HepG2 (cell line): ENCODE data around the gene CPED1. TPM values are rescaled to one million over a fixed set of nuclear protein-coding genes. Genes with fewer than 3 reads are reported as not detected.

Experiments
- ATAC-seq: fragments of 200-7000 bp; cut with Tn5 transposase; 3 replicates; pipeline ENCODE4 v1.9.1; 2020; ENCODE audit warnings: mild to moderate bottlenecking, moderate library complexity
- BruUV-seq: library from RNA; stranded (reverse); fragments of 400-500 nt; replicated peaks from 2 replicates; lab custom pipeline; 2021; lab: Mats Ljungman, UMichigan
- CTCF ChIA-PET: fragments of 300-600 bp; formaldehyde crosslinking; extraction: SDS; loops from one replicate; lab custom pipeline; 2021; ENCODE audit warnings: low total read pairs, inconsistent platforms, low intra/inter-chr PET ratio; lab: Yijun Ruan, JAX
- POLR2A ChIA-PET: fragments of 350-600 bp; sonication (Branson Sonifier 250); formaldehyde crosslinking; loops from one replicate; lab custom pipeline; 2020; ENCODE audit warnings: antibody characterized with exemption, inconsistent platforms; lab: Yijun Ruan, JAX
- DNase-seq: peaks from one replicate; pipeline ENCODE4 v3.0.0-alpha.2; 2015; ENCODE audit warnings: low spot score
- FAIRE-seq: peaks from 3 replicates; lab custom pipeline; 2011; peaks lifted over from hg19 to GRCh38; lab: Jason Lieb, UNC
- H2AFZ ChIP-seq: one replicate; pipeline ENCODE4 v1.6.1; 2011; ENCODE audit warnings: low read length, inconsistent platforms
- H3K27ac ChIP-seq: fragments of 300-600 bp; 3 replicates; pipeline ENCODE4 v1.8.0; 2011; ENCODE audit warnings: mixed run types, mild to moderate bottlenecking, mixed read lengths, low read length, inconsistent platforms; ENCODE audit not compliant: insufficient read depth; ENCODE audit errors: extremely low read length
- H3K27me3 ChIP-seq, 2 experiments: fragments of 200-600 bp in 1 of 2; 2 replicates in 1 of 2; 3 replicates in 1 of 2; pipeline versions ENCODE4 v1.6.0 to v1.8.0; 2011; ENCODE audit warnings: low read length in 2 of 2, mild to moderate bottlenecking in 2 of 2, moderate library complexity in 2 of 2, inconsistent platforms in 1 of 2; ENCODE audit not compliant: insufficient read depth in 2 of 2, control insufficient read depth in 1 of 2
- H3K36me3 ChIP-seq, 2 experiments: fragments of 200-600 bp in 1 of 2; replicated peaks in 1 of 2; 2 replicates in 1 of 2; 3 replicates in 1 of 2; pipeline versions ENCODE4 v1.5.1 to v1.8.0; 2011; ENCODE audit warnings: low read length in 2 of 2, inconsistent platforms in 1 of 2; ENCODE audit not compliant: insufficient read depth in 2 of 2, control insufficient read depth in 1 of 2
- H3K4me1 ChIP-seq: 2 replicates; pipeline ENCODE4 v1.5.1; 2012; ENCODE audit warnings: low read length, inconsistent platforms; ENCODE audit not compliant: insufficient read depth
- H3K4me2 ChIP-seq: 2 replicates; pipeline ENCODE4 v1.6.0; 2011; ENCODE audit warnings: low read depth, low read length, inconsistent platforms
- H3K4me3 ChIP-seq, 3 experiments: fragments of 200-600 bp in 1 of 3; sonication (generic), shearing (Covaris generic) in 1 of 3; replicated peaks in 1 of 3; 2 replicates each; pipeline ENCODE4 v1.5.1; 2011 to 2016; ENCODE audit warnings: low read length in 3 of 3, inconsistent platforms in 2 of 3, low read depth in 2 of 3, mild to moderate bottlenecking in 2 of 3, control low read depth in 1 of 3, mixed read lengths in 1 of 3; ENCODE audit not compliant: insufficient read depth in 1 of 3
- H3K79me2 ChIP-seq: one replicate; pipeline ENCODE4 v1.6.1; 2011; ENCODE audit warnings: low read length, inconsistent platforms; ENCODE audit not compliant: insufficient read depth
- H3K9ac ChIP-seq: 2 replicates; pipeline ENCODE4 v1.6.0; 2011; ENCODE audit warnings: mild to moderate bottlenecking, low read depth, low read length, inconsistent platforms; ENCODE audit not compliant: insufficient read depth
- H3K9me3 ChIP-seq: 2 replicates; pipeline ENCODE4 v1.5.1; 2012; ENCODE audit warnings: mild to moderate bottlenecking, low read length
- H4K20me1 ChIP-seq: 2 replicates; pipeline ENCODE4 v1.6.0; 2011; ENCODE audit warnings: inconsistent platforms, mild to moderate bottlenecking, low read length, moderate library complexity; ENCODE audit not compliant: insufficient read depth
- ARNT ChIP-seq: fragments of 450-650 bp; IDR thresholded peaks from 2 replicates; pipeline ENCODE4 v1.6.1; 2017
- CENPT ChIP-seq: sonication (generic); formaldehyde crosslinking; IDR thresholded peaks from 2 replicates; pipeline ENCODE4 v1.8.0; 2022; ENCODE audit warnings: low read depth, mild to moderate bottlenecking, moderate library complexity, missing genetic modification reagents
- FOXK1 ChIP-seq: sonication (generic); formaldehyde crosslinking; IDR thresholded peaks from 2 replicates; pipeline ENCODE4 v1.4.0; 2020; ENCODE audit warnings: low read depth, missing genetic modification reagents, borderline replicate concordance
- GABPA ChIP-seq, 2 experiments: IDR thresholded peaks; 2 replicates each; pipeline ENCODE4 v1.6.1; 2011 to 2016; ENCODE audit warnings: low read depth in 2 of 2, low read length in 1 of 2, missing biosample characterization in 1 of 2, missing genetic modification characterization in 1 of 2
- IKZF1 ChIP-seq: fragments of 450-650 bp; IDR thresholded peaks from 2 replicates; pipeline ENCODE4 v1.7.1; 2016
- JUNB ChIP-seq: sonication (generic); formaldehyde crosslinking; IDR thresholded peaks from 2 replicates; pipeline ENCODE4 v1.8.0; 2022; ENCODE audit warnings: missing genetic modification reagents, mild to moderate bottlenecking, borderline replicate concordance
- MTERF4 ChIP-seq: sonication (generic); formaldehyde crosslinking; IDR thresholded peaks from 2 replicates; pipeline ENCODE4 v1.8.0; 2023; ENCODE audit warnings: mild to moderate bottlenecking, missing genetic modification reagents
- PHF21A ChIP-seq: sonication (generic); formaldehyde crosslinking; IDR thresholded peaks from 2 replicates; pipeline ENCODE4 v1.5.0; 2020; ENCODE audit warnings: mild to moderate bottlenecking, missing genetic modification reagents
- SKI ChIP-seq: fragments of 450-650 bp; IDR thresholded peaks from one replicate; pipeline ENCODE4 v1.6.1; 2018; ENCODE audit warnings: mild to moderate bottlenecking; ENCODE audit not compliant: partially characterized antibody
- SMYD3 ChIP-seq: sonication (generic); formaldehyde crosslinking; IDR thresholded peaks from 2 replicates; pipeline ENCODE4 v1.8.1; 2023; ENCODE audit warnings: mild to moderate bottlenecking, missing genetic modification reagents
- SNAI1 ChIP-seq: sonication (generic); formaldehyde crosslinking; IDR thresholded peaks from 2 replicates; pipeline ENCODE4 v1.5.0; 2020; ENCODE audit warnings: mild to moderate bottlenecking, missing genetic modification reagents, borderline replicate concordance
- SUZ12 ChIP-seq: fragments of 150-350 bp; IDR thresholded peaks from 2 replicates; pipeline ENCODE4 v1.6.1; 2014; ENCODE audit warnings: low read depth, low read length
- TGIF2 ChIP-seq: IDR thresholded peaks from 2 replicates; pipeline ENCODE4 v1.6.1; 2016; ENCODE audit warnings: control low read depth, missing compliant biosample characterization
- THAP8 ChIP-seq: sonication (generic); formaldehyde crosslinking; IDR thresholded peaks from 2 replicates; pipeline ENCODE4 v1.5.1; 2020; ENCODE audit warnings: missing genetic modification reagents, mild to moderate bottlenecking, borderline replicate concordance
- ZBTB20 ChIP-seq: sonication (generic); formaldehyde crosslinking; IDR thresholded peaks from 2 replicates; pipeline ENCODE4 v1.8.1; 2023; ENCODE audit warnings: missing genetic modification reagents, low read depth, mild to moderate bottlenecking, borderline replicate concordance
- ZBTB3 ChIP-seq: sonication (generic); formaldehyde crosslinking; IDR thresholded peaks from 2 replicates; pipeline ENCODE4 v1.4.0; 2020; ENCODE audit warnings: low read depth, mild to moderate bottlenecking, moderate library complexity, missing genetic modification reagents, borderline replicate concordance
- ZNF143 ChIP-seq: sonication (generic); formaldehyde crosslinking; IDR thresholded peaks from 2 replicates; pipeline ENCODE4 v1.4.0; 2020; ENCODE audit warnings: missing genetic modification reagents
- ZSCAN31 ChIP-seq: sonication (generic); formaldehyde crosslinking; IDR thresholded peaks from 2 replicates; pipeline ENCODE4 v1.5.0; 2020; ENCODE audit warnings: low read depth, mild to moderate bottlenecking, missing genetic modification reagents
- WGBS: methylation state at CpG from one replicate; pipeline ENCODE4 v1.1.6; 2017; ENCODE audit warnings: low lambda C conversion rate; 5-methylcytosine and 5-hydroxymethylcytosine counted together
- in situ Hi-C: cut with HindIII; loops from 2 replicates; pipeline ENCODE4 v1.10.0; 2017; ENCODE audit warnings: low pct_unique_long_range_greater_than_20kb; ENCODE audit not compliant: extremely low pct_ligation_motif_present
- intact Hi-C: fragments of 100-400 bp; cut with micrococcal nuclease; formaldehyde crosslinking; loops from one replicate; pipeline ENCODE4 v1.10.0; 2022; ENCODE audit not compliant: unreplicated experiment
- polyA plus RNA-seq, 8 experiments: library from polyadenylated mRNA; depleted of rRNA in 3 of 8; stranded (reverse) in 7 of 8; unstranded in 1 of 8; fragments of >200 nt; fragmentation: Illumina TruSeq in 4 of 8; extraction: Trizol in 4 of 8; gene quantifications; 2 replicates each; pipeline versions ENCODE4 v1.2.1 to v1.2.3, GENCODE V29; 2011 to 2016; ENCODE audit warnings: low read depth in 4 of 8, missing spikeins in 1 of 8, mixed read lengths in 1 of 8; ENCODE audit not compliant: insufficient read depth in 1 of 8
- total RNA-seq, 5 experiments: library from RNA; depleted of rRNA; stranded (reverse); fragments of >200 nt; fragmentation: Illumina TruSeq; extraction: Trizol; gene quantifications; 2 replicates each; pipeline ENCODE4 v1.2.3, GENCODE V29; 2016; ENCODE audit warnings: low read depth in 1 of 5

The CPED1 gene
- total and polyA plus RNA-seq, 2 of the 13 experiments (the other 11 are each of a cell fraction or from before 2014, with no cell fraction given): 11.5 to 27.0 TPM

GRCh38 chr7:121266307-121266894, 277.9 kb downstream of the CPED1 start:
- FAIRE-seq: no peak
- no peaks in the 10 kb centered on the region for H3K27me3 ChIP-seq
- no peak for ATAC-seq
- H3K36me3 ChIP-seq: no peaks in the 10 kb centered on the region
- CTCF ChIA-PET: no interaction called here
- no peaks in the 10 kb centered on the region for H3K79me2 ChIP-seq
- no peak overlapping the region for H3K4me2 ChIP-seq
- H3K27ac ChIP-seq: no peak overlapping the region
- WGBS: 42% methylated on average over 3 of the region's 3 CpGs
- no peak for DNase-seq
- no peak overlapping the region for H2AFZ ChIP-seq
- in situ Hi-C loops: no loop called here
- no peaks in the 10 kb centered on the region for H3K4me1 ChIP-seq
- H4K20me1 ChIP-seq: no peaks in the 10 kb centered on the region
- no peak for TF ChIP-seq ZBTB20
- TF ChIP-seq CENPT (CRISPR knock-in tag): no peak
- no peak for TF ChIP-seq SMYD3 (CRISPR knock-in tag)
- TF ChIP-seq JUNB (CRISPR knock-in tag): no peak
- TF ChIP-seq MTERF4 (CRISPR knock-in tag): no peak
- TF ChIP-seq, all 625 proteins: peak for 0
- no peaks in the 10 kb centered on the region for H3K9me3 ChIP-seq
- no peak overlapping the region for H3K4me3 ChIP-seq
- intact Hi-C loops: no loop called here
- POLR2A ChIA-PET: no interaction called here
- BruUV-seq: no TSS peak
- no peak overlapping the region for H3K9ac ChIP-seq

GRCh38 chr7:121267612-121268011, 279.1 kb downstream of the CPED1 start:
- BruUV-seq: no TSS peak
- 35% methylated on average over 1 of the region's 1 CpG for WGBS
- no peak for TF ChIP-seq PHF21A (CRISPR knock-in tag)
- no peak for TF ChIP-seq THAP8 (CRISPR knock-in tag)
- TF ChIP-seq TGIF2 (CRISPR knock-in tag): no peak
- no peak for TF ChIP-seq ZNF143 (CRISPR knock-in tag)
- no peak for TF ChIP-seq IKZF1
- no peak for TF ChIP-seq FOXK1 (CRISPR knock-in tag)
- TF ChIP-seq ARNT: no peak
- no peak for TF ChIP-seq SUZ12
- no peak for TF ChIP-seq SNAI1 (CRISPR knock-in tag)
- TF ChIP-seq ZSCAN31 (CRISPR knock-in tag): no peak
- TF ChIP-seq ZBTB3 (CRISPR knock-in tag): no peak
- TF ChIP-seq SKI: no peak
- no peak for TF ChIP-seq GABPA (IDR thresholded peaks at IDR 0.05; ENCODE audit: low read depth, low read length)
- TF ChIP-seq GABPA (CRISPR knock-in tag; IDR thresholded peaks at IDR 0.05; ENCODE audit: low read depth): no peak
- ATAC-seq (no peak), DNase-seq (no peak), FAIRE-seq (no peak)
- ChIA-PET POLR2A (no interaction called here), CTCF (no interaction called here)
- no peak overlapping the region for H3K4me3 ChIP-seq
- H3K27ac ChIP-seq: no peak overlapping the region
- no peaks in the 10 kb centered on the region for H3K27me3 ChIP-seq
- H3K9ac ChIP-seq: no peak overlapping the region
- H3K9me3 ChIP-seq: no peaks in the 10 kb centered on the region
- H3K4me2 ChIP-seq: no peak overlapping the region
- intact Hi-C loops (no loop called here), in situ Hi-C loops (no loop called here)
- no peaks in the 10 kb centered on the region for H3K36me3 ChIP-seq
- no peaks in the 10 kb centered on the region for H3K79me2 ChIP-seq
- no peaks in the 10 kb centered on the region for H3K4me1 ChIP-seq
- no peaks in the 10 kb centered on the region for H4K20me1 ChIP-seq
- H2AFZ ChIP-seq: no peak overlapping the region
